SK-N-SH treated with all-trans-retinoic acid at 6 μM for 48 hours (cell line): ENCODE data around the gene CD276.
A peak's percentile ranks its signal among the peaks of the same experiment; 100 is the strongest.

Source experiments
- ATAC-seq: fragments of 200-7000 bp; cut with Tn5 transposase; 3 replicates; pipeline ENCODE4 v1.9.1; 2020; ENCODE audit warnings: mild to moderate bottlenecking, moderate library complexity
- ARNTL ChIP-seq: fragments of 450-650 bp; formaldehyde crosslinking; IDR thresholded peaks from 2 replicates; pipeline ENCODE4 v1.5.0; 2020; ENCODE audit warnings: low read depth, mild to moderate bottlenecking, moderate library complexity, borderline replicate concordance
- BACH2 ChIP-seq: fragments of 250-450 bp; sonication (Bioruptor Pico); IDR thresholded peaks from 2 replicates; pipeline ENCODE4 v1.9.0; 2021; ENCODE audit warnings: mild to moderate bottlenecking, borderline replicate concordance
- CSRNP3 ChIP-seq: fragments of 250-450 bp; sonication (Bioruptor Pico); IDR thresholded peaks from 2 replicates; pipeline ENCODE4 v1.5.1; 2021; ENCODE audit warnings: mild to moderate bottlenecking, moderate library complexity
- ESRRG ChIP-seq: fragments of 250-450 bp; sonication (Bioruptor Pico); IDR thresholded peaks from 2 replicates; pipeline ENCODE4 v1.6.1; 2021; ENCODE audit warnings: mild to moderate bottlenecking
- GLIS3 ChIP-seq: fragments of 250-450 bp; sonication (Bioruptor Pico); IDR thresholded peaks from 2 replicates; pipeline ENCODE4 v1.5.0; 2020; ENCODE audit warnings: mild to moderate bottlenecking, moderate library complexity
- ISL1 ChIP-seq: fragments of 250-450 bp; sonication (Bioruptor Pico); IDR thresholded peaks from 2 replicates; pipeline ENCODE4 v2.1.2; 2022; ENCODE audit warnings: mild to moderate bottlenecking, moderate library complexity
- OSR1 ChIP-seq: fragments of 250-450 bp; sonication (Bioruptor Pico); IDR thresholded peaks from 2 replicates; pipeline ENCODE4 v1.8.0; 2022; ENCODE audit warnings: moderate library complexity, mild to moderate bottlenecking, inconsistent platforms
- PATZ1 ChIP-seq: fragments of 250-450 bp; sonication (Bioruptor Pico); IDR thresholded peaks from 2 replicates; pipeline ENCODE4 v1.8.0; 2020; ENCODE audit warnings: mild to moderate bottlenecking, moderate library complexity, borderline replicate concordance
- POU6F1 ChIP-seq: fragments of 250-450 bp; sonication (Bioruptor Pico); IDR thresholded peaks from 2 replicates; pipeline ENCODE4 v1.8.0; 2021; ENCODE audit warnings: low read depth, mild to moderate bottlenecking, moderate library complexity, borderline replicate concordance
- RARB ChIP-seq: fragments of 250-450 bp; sonication (Bioruptor Pico); IDR thresholded peaks from 2 replicates; pipeline ENCODE4 v1.8.0; 2021; ENCODE audit warnings: mild to moderate bottlenecking, moderate library complexity
- SNAI2 ChIP-seq: fragments of 250-450 bp; sonication (Bioruptor Pico); IDR thresholded peaks from 2 replicates; pipeline ENCODE4 v1.5.0; 2020; ENCODE audit warnings: mild to moderate bottlenecking, moderate library complexity
- TCF4 ChIP-seq: fragments of 250-450 bp; sonication (Bioruptor Pico); IDR thresholded peaks from 2 replicates; pipeline ENCODE4 v1.8.0; 2021; ENCODE audit warnings: mild to moderate bottlenecking, moderate library complexity, borderline replicate concordance
- TOX ChIP-seq: fragments of 250-450 bp; sonication (Bioruptor Pico); IDR thresholded peaks from 2 replicates; pipeline ENCODE4 v1.8.0; 2021; ENCODE audit warnings: mild to moderate bottlenecking, moderate library complexity, borderline replicate concordance
- TSHZ2 ChIP-seq: fragments of 250-450 bp; sonication (Bioruptor Pico); IDR thresholded peaks from 2 replicates; pipeline ENCODE4 v1.5.0; 2020; ENCODE audit warnings: mild to moderate bottlenecking, moderate library complexity
- ZC3H10 ChIP-seq: fragments of 250-450 bp; sonication (Bioruptor Pico); IDR thresholded peaks from 2 replicates; pipeline ENCODE4 v1.5.1; 2021; ENCODE audit warnings: mild to moderate bottlenecking, moderate library complexity
- ZFP3 ChIP-seq: fragments of 250-450 bp; sonication (Bioruptor Pico); IDR thresholded peaks from 2 replicates; pipeline ENCODE4 v1.5.0; 2020; ENCODE audit warnings: mild to moderate bottlenecking, moderate library complexity
- ZFP30 ChIP-seq: fragments of 450-650 bp; formaldehyde crosslinking; IDR thresholded peaks from 2 replicates; pipeline ENCODE4 v1.5.0; 2022; ENCODE audit warnings: mild to moderate bottlenecking, moderate library complexity
- ZNF565 ChIP-seq: fragments of 450-650 bp; formaldehyde crosslinking; conservative IDR thresholded peaks from 2 replicates; pipeline ENCODE4 v1.5.0; 2020; ENCODE audit warnings: low read depth, mild to moderate bottlenecking, moderate library complexity
- ZNF70 ChIP-seq: fragments of 450-650 bp; formaldehyde crosslinking; IDR thresholded peaks from 2 replicates; pipeline ENCODE4 v1.5.0; 2020; ENCODE audit warnings: mild to moderate bottlenecking, moderate library complexity
- ZNF8 ChIP-seq: fragments of 450-650 bp; formaldehyde crosslinking; IDR thresholded peaks from 2 replicates; pipeline ENCODE4 v1.5.0; 2020; ENCODE audit warnings: mild to moderate bottlenecking, moderate library complexity

CD276 gene

GRCh38 chr15:73660455-73660854 lies 23.7 kb upstream of the CD276 start:
- TF ChIP-seq GLIS3 (CRISPR knock-in tag) (no peak), OSR1 (CRISPR knock-in tag) (no peak), ZFP3 (no peak), TOX (CRISPR knock-in tag) (no peak), ZNF8 (no peak), ARNTL (CRISPR knock-in tag) (no peak), ISL1 (CRISPR knock-in tag) (no peak), TCF4 (CRISPR knock-in tag) (no peak)
- no peak for ATAC-seq

GRCh38 chr15:73674587-73674986 lies 9.6 kb upstream of the CD276 start:
- ATAC-seq = no peak
- no peak for TF ChIP-seq ISL1 (CRISPR knock-in tag)
- no peak for TF ChIP-seq ZC3H10 (CRISPR knock-in tag)
- TF ChIP-seq CSRNP3 (CRISPR knock-in tag) = no peak

GRCh38 chr15:73677146-73677607 lies 7.0 kb upstream of the CD276 start:
- TF ChIP-seq ZFP3 (no peak), PATZ1 (no peak), TOX (CRISPR knock-in tag) (no peak), OSR1 (CRISPR knock-in tag) (no peak), ESRRG (CRISPR knock-in tag) (no peak), TCF4 (CRISPR knock-in tag) (no peak), TSHZ2 (no peak)
- peak; percentile 97 for ATAC-seq

GRCh38 chr15:73677733-73678132 lies 6.5 kb upstream of the CD276 start:
- TF ChIP-seq ZC3H10 (CRISPR knock-in tag) (no peak), TSHZ2 (no peak), ZFP30 (CRISPR knock-in tag) (no peak), ESRRG (CRISPR knock-in tag) (no peak)
- ATAC-seq = no peak

GRCh38 chr15:73678498-73678897 lies 5.7 kb upstream of the CD276 start:
- ATAC-seq = no peak
- no peak for TF ChIP-seq SNAI2 (CRISPR knock-in tag)
- no peak for TF ChIP-seq ZC3H10 (CRISPR knock-in tag)
- no peak for TF ChIP-seq ZNF70 (CRISPR knock-in tag)
- no peak for TF ChIP-seq TOX (CRISPR knock-in tag)
- TF ChIP-seq ARNTL (CRISPR knock-in tag) = no peak
- no peak for TF ChIP-seq ZFP3
- TF ChIP-seq BACH2 (CRISPR knock-in tag) = no peak
- TF ChIP-seq RARB = no peak
- TF ChIP-seq ZNF8 = no peak
- no peak for TF ChIP-seq TCF4 (CRISPR knock-in tag)
- TF ChIP-seq OSR1 (CRISPR knock-in tag) = no peak
- TF ChIP-seq POU6F1 (CRISPR knock-in tag) = no peak
- TF ChIP-seq ESRRG (CRISPR knock-in tag) = no peak
- no peak for TF ChIP-seq CSRNP3 (CRISPR knock-in tag)
- no peak for TF ChIP-seq GLIS3 (CRISPR knock-in tag)
- TF ChIP-seq ZNF565 (CRISPR knock-in tag) = no peak
